Stimulated activated CD4-positive, alpha-beta T cell treated with anti-CD3 and anti-CD28 coated beads, Interleukin-12 subunit alpha, Interleukin-12 subunit beta, amount 100 ng/mL, for 4 hours (primary cell): ENCODE data around the gene PRPSAP1.
"Not testable (repeated sequence)": the region's sequence is repeated elsewhere in the genome, so short reads cannot be mapped to it uniquely, and the experiment has no call there.

Source experiments
- DNase-seq: peaks from one replicate; pipeline ENCODE4 v3.0.0-alpha.2; 2020

PRPSAP1 gene

DNA sequence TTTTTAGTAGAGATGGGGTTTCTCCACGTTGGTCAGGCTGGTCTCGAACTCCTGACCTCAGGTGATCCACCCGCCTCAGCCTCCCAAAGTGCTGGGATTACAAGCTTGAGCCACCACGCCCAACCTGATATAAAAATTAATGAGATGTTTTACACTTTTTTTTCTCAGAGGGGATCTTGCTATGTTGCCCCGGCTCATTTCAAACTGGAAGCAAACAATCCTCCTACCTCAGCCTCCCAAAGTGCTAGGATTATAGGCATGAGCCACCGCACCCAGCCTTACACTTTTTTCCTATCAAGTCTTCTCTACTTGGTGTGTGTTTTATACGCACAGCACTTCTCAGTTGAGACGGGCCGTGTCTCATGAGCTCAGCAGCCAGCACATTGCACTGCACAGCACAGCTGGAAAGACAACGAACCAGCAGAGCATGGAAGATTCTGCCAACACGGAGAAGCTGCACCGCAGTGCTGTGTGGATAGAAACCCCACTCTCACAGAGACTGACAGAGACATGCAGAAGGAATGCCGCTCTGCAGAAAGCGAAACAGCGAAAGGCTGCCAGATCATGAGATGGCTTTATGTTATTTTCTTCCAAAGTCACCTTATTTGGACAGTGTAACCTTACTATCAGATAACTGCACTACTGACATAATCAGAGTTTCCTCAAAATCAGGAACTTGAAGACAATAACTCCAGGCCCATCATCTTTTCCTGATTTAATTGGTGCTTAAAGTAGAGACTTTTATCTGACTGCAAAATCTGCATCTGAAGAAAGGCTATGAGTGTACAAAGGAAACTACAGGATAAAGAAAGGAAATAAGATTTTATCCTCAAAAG is 39.1 kb downstream of the PRPSAP1 start:
- no peak for DNase-seq

DNA sequence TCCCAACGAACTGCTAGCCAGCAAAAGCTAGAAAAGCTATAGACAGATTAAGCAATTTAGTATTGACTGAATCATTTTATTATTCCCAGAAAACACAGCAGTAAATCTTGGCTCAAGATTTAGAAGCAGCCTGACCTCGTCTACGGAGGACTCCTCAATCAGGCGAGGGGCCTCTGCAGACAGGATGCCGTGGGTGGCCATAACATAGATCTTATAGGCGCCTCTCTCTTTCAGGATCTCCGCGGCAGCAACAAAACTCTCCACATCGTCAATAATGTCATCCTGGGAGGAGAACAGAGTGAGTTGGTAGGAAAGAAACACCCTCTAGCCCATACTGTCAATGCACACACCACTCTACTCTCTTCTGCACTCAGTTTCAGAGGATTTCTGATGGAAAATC is 41.0 kb downstream of the PRPSAP1 start:
- DNase-seq: no peak

DNA sequence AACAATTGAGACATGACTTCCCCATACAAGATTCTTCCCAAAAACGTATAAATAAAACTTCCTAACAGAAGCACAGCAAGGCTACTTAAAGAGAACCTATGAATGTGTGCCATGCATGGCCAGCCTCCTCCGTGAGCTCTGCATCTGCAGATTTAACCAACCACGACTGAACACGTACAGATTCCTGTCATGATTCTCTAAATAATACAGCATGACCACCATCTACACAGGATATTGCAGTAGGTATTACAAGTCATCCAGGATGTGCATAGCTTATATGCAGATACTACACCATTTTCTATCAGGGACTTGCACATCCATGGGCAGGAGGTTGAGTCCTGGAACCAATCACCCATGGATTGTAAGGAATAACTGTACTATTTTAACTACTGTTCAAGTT is 44.3 kb downstream of the PRPSAP1 start:
- no peak for DNase-seq

DNA sequence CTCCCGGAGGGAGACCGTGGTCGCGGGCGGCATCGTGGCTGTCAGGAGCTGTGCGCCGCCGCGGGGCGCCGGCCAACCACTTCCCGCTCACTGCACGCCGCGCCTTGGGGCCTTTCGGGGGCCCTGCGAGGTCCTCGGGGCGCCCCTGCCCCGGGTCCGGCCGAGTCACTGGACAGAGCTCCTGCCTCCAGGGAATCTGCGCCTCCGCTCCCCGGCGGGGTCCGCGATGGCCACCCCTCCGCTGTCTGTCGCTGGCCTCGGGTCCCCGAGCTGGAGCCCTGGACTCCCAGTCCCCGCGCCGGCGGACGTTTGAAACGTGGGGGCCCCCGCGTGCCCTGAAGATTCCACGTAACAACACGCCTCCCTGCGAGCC is 45.8 kb downstream of the PRPSAP1 start, which contains the start of gene QRICH2:
Gene QRICH2 (minus strand): TSS at position 311 of the 373 bp plus-strand sequence. CDS start 278 bp downstream, at position 33.
- DNase-seq: no peak

DNA sequence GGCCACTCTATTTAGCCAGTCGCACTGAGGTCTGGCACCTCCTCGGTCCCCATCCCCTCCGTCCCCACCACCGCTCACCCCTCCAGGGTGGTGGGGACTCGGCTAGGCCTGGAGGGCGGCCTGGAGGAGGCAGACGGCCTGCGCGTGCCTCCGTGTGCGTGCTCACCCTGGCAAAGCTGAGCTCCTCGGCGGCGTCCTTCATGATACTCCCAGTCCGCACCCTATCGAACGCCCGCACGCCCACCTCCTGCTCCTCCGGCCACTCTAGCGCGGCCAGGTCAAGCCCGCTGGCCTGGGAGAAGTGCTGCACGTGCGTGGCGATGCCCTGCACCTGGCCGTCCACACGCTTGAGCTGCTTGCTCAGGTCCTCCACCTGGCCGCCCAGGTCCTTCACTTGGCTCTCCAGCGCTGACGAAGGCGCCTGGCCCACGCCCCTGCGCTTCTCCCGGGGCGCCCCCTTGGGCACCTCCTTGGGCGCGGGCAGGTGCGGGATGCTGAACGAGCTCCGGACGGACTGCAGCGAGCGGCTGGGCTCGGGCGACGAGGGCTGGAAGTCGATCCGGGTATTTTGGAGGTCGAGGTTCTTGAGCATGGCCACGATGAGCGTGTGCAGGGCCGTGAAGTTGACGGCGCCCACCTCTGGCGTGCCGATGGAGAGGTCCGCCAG is 46.3 kb downstream of the PRPSAP1 start:
- DNase-seq: no peak

DNA sequence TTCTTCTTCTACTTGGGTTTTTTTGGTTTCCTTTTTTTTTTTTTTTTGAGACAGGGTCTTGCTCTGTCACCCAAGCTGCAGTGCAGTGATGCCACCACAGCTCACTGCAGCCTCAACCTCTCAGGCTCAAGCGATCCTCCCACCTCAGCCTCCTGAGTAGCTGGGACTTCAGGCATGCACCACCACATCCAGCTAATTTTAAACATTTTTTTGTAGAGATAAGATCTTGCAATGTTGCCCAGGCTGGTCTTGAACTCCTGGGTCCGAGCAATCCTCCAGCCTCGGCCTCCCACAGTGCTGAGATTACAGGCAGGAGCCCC is 48.6 kb downstream of the PRPSAP1 start:
- not testable (repeated sequence) for DNase-seq

DNA sequence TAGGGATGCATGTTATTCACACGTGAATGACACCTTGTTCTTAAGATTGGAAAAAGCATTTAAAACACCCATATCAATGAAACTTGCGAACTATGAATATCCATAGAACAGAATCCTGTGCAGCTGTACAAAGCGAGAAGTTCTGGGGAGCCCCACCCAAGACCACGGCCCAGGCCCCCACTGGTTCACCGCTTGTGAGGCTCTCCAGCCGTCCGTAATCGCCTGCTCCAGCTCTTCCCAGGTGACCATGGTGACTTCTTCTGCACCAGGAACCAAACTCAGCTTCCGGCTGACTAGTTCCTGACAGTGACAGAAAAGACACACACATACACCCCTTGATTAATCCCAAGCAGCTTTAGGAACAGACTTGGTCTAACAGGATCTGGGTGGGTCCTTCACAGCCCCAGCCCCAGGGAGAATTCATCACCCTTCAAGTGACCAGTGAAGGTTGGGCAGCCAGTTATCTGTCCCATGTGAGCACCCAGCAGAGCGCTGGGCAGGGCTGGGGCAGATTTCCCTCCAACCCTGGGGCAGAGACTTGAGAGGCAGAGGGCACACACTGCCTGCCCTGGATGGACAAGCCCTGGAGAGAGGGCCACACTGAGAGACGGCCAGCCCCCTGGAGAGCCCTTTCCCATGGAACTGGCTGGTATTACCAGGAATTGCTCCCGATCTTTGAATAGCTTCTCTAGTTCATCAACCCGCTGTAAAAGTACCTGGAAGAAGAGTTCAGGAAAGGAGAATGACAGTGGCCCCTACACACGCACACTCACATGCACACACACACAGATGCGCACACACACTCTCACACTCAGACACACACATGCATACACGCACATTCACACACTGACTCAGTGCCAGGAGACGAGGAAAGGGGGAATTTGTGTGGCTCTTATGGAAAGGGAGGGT is 49.2 kb downstream of the PRPSAP1 start:
- no peak for DNase-seq

DNA sequence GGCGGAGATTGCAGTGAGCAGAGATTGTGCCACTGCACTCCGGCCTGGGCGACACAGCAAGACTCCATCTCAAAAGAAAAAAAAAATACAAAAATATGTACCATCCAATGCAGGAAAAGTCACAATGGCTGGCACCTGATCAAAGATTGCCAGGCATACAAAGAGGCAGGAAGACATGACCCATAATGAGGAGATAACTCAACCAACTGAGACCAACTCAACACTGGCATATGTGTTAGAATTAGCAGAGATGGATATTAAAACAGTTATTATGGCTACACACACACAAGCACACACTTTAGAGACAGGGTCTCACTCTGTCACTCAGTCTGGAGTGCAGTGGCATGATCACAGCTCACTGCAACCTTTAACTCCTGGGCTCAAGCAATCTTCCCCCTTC is 56.3 kb downstream of the PRPSAP1 start:
- DNase-seq: no peak

DNA sequence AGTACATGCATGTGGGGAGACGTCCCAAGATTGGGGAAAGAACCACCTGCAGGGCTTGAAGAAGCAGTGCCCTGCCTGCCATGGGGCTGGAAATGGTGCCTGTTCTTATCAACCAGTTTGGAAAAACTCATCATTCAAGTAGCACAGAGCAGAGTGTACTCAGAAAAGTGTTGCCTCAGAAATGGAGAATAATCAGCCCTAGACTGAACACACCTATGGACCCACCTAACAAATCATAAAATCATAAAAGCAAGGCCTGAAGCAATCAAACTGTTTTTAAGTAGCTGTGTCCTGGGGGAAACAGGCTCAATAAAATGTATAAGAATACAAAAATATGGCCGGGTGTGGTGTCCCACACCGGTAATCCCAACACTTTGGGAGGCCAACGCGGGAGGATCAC is 56.8 kb downstream of the PRPSAP1 start:
- no peak for DNase-seq

DNA sequence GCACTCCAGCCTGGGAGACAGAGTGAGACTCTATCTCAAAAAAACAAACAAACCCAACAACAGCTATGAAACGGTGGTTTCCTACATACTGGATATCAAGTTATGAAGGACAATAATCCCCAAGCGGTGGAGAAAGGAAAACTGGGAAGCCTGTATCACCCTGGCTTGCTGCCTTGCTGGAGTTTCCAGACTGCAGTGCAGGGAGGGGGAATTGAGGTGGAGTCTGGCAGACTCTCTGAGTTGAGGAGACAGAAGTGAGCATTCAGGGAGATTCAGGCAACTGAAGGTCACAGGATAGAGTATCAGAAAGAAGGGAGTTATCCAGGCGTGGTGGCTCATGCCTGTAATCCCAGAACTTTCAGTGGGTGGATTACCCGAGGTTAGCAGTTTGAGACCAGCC is 57.5 kb downstream of the PRPSAP1 start:
- DNase-seq: no peak

DNA sequence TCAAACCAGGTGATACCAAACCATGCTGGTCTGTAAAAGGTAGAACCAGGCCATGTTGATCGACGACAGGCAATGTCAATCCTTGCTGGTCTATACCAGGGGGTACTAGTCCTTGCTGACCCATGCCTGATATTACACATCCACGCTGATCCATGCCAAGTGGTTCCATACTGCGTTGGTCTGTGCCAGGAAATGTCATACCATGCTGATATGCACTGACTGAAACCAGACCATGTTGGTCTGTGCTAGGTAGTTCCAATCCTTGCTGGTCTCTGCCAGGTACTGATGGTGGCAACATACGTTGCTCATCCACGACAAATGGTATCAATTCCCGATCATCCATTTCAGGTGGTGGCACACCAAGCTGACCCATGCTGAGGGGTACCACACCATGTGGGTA is 60.6 kb downstream of the PRPSAP1 start:
- DNase-seq: no peak

DNA sequence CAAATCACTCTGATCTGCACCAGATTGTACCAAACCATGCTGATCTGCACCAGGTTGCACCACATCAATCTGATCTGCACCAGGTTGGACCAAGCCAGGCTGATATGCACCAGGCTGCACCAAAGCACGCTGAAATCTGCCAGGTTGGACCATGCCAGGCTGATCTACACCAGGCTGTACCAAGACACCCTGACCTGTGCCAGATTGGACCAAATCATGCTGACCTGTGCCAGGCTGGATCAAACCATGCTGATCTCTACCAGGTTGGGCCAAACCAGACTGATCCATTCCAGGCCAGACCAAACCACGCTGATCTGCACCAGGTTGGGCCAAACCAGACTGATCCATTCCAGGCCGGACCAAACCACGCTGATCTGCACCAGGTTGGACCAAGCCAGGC is 61.1 kb downstream of the PRPSAP1 start:
- no peak for DNase-seq

DNA sequence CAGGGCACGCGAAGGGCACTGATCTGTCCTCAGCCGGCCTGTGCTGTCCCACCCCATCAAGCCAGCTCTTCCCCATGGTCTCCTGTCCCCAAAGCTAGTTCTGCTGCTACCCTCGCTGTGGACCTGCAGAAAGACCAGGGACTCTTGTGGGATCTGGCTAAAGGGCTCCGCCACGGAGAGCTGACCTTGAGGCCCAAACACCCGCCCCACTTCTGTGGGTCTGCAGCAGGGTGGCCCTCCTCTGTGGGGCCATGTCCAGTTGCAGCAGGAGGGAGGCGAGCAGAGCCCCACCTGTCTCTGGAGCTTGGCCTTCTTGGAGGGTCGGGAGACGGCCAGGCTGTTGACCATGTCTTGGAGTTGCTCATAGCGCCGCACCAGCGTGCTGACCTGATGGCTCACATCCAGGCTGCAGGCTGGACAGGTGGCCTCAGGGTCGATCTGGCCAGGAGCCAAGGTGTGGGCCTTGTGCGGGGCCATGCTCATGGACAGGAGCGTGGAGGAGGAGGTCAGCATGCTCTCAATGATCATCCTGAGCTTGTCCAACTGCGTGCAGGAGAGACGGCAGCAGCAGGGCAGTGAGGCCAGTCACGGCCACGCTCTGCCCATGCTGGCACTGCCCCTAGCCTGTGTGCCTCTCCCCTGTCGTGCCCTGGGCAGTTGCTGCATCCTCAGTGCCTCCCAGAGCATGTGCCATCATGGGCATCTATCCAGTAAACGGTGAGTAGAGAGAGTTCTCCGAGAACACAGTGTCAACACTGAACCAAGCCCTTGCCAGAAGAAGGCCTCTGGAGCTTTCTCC is 71.9 kb downstream of the PRPSAP1 start:
- DNase-seq: no peak

DNA sequence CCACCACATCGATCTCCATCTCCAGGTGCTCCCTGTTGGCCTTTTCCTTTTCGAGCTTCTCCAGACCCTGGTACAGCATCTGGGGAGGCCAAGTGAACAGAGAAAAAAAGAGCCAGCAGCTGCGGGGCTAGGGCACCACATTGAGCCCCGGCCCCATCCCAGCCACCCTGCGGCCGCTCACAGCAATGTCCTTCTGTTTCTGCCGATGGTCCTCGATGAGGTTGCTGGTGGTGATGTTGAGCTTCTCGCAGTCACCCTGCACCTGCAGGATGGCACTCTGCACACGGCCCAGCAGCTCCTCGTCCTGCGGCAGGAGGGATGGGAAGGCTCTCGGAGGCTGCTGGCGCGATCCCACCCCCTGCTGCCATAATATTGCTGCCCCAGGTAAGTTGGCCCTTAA is 73.1 kb downstream of the PRPSAP1 start:
- no peak for DNase-seq

DNA sequence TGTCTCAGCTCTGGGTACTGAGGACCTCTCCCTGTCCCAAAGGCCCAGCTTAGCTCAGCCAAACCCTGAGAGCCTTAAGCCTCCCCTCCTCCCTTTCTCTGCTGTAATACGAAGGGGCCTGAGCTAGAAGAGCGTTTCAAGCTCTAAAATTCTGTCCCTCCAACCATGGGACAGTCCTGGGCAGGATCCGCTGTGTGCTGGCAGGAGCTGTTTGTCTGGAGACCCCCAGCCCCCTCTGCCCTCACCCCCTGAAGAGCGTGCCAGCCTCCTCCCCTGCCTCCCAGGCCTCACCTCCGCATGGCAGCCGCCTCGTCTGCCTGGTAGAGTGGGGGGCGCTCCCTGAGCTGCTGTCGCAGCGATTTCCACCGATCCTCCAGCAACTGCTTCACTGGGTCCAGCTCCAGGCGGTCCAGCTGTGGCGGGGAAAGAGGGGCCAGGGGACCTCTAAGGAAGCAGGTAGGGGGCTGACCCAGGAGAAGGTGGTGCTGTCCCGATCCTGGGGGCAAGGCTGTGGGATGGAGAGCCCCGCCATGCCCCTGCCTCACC is 73.9 kb downstream of the PRPSAP1 start:
- DNase-seq: no peak

DNA sequence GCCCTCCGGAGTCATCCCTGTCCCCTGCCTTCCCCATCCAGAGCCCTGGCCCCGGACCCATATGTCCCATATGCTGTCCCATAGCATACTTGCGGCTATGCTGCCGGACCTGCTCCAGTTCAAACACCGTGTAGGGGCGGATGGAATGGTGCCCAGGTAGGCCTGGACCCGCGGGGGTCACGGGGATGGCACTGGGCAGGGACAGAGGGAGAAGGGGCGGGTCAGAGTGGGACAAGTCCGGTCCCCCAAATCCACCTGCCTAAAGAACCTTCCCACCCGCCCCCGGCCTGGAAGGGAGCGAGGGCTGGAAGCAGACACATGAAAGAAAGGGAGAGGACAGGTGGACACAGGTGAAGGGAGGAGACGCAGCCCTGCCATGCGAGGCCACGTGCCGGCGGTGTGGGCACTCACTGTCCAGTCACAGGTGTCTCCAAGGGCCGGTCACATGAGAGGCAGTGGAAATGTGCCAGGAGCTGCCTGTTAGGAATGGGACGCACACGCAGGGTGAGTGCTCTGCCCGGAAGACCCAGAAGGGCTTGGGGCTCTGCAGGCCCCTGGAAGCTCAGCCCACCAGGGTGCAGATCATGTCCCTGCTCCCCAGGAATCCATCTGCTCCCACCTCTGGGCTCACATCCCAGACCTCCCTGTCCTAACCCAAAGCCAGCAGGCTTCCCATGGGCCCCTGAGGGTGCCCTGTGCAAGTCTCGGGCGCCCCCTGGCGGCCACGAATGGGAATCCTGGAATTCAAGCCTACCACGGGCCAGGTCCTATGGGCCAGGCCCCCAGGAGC is 74.6 kb downstream of the PRPSAP1 start:
- DNase-seq: peak; percentile 88

DNA sequence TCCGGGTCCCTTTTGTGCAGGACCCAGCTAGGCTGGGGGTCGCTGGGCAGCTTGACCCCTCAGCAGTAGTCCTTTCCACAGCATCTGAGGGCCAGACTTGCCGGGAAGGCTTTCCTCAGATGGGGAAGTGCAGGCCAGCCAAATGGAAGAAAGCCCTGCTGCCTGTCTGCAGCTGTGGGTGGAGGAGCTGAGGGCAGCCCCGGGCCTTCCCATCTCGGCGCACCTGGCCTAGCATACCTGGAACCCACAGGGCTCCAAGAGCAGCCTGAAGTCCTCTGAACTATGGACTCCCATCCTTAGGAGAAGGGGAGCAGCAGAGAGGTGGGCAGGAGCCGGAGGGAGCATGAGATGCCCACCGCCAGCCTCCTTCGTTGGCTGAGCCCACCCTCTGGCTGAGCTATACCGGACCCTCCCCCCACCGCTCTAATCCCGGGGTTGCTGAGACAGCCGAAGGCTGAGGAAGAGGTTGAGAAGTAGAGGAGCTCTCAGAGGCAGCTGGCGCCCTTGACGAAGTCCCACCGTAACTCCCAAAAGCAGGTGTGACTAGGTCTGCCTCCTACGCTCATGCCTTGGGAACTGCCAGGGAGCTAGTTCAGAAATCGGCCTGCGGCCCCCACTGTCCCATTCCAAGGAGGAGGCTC is 75.3 kb downstream of the PRPSAP1 start:
- no peak for DNase-seq

DNA sequence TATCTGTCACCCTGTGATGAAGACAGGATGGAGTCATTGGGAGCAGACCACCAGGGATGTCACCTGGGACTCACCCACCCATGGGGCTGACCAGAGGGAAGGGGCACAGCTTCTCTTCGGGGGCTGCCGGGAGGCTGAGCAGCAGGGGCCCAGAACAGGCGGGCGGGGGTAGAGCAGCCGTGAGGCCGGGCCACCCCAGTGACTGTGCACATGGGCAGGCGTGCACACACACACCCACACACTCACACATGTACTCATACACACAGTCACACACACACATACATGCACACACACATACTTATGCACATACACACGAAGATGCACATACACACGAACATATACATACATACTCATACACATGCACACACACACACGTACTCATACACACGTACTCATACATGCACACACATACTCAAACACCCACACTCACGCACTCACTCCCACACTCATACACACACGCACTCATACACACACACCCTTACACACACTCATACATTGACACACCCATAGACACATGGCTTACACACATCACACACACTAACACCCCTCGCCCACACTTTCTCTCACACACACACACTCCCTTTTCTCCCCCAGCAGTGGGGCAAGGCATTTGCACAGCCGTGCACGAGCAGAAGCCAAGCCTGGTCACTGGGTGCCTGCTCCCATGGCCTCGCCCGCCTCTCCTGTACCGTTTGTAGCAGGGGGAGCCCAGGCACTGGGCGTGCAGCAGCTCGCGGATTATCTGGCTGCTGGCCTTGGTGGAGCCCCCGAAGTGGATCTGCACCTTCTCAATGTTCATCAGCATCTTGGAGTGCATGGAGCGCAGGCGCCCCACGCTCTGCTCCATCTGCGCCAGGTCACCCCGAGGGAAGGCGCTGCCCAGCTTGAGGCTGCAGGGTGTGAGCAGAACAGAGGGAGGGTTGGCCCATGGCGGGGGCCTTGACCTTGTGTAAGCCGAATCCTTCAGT is 76.1 kb downstream of the PRPSAP1 start:
- DNase-seq: no peak

DNA sequence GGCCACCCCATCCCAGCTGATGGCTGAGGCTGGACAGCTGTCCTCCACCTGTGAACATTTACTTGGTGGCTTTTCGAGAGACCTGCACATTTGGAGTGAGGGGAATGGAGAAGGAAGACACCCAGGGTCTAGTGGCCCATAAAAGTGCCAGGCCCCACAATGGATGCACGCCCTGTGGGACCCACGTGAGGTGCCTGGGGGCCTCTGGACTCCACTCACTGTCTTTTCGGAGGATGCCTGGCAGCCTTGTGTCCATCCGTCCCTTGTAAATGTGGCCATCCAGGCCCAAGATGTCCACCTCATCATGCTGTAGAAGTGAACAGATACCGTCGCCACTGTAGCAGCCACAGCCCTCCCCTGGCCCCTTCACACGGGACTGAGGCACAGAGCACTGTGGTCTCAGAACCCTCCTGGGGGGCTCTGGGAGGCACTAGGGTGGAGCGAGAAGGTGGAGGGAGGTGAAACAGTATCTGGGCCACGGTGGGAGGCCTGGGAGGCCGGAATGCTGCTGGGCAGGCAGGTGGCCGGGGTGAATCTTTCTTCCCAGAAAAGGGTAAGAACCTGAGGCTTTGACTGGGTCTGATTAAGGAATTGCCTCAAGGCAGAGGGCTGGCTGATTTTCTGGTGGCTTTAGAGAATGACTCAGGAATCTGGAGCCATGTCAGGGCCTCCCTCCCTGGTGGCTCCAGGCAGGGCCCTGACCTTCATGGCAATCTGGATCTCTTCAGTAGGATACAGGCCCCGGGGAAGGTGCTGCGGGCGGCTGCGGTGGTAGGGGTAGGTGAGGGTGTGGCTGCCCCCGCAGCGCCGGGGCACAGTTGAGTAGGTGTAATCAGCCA is 77.0 kb downstream of the PRPSAP1 start:
- DNase-seq: no peak
